ENCODE measurements around the gene PLIN4.
A peak's percentile ranks its signal among the peaks of the same experiment; 100 is the strongest.
"Not testable (repeated sequence)": the region's sequence is repeated elsewhere in the genome, so short reads cannot be mapped to it uniquely, and the experiment has no call there.

Gene PLIN4, protein sequence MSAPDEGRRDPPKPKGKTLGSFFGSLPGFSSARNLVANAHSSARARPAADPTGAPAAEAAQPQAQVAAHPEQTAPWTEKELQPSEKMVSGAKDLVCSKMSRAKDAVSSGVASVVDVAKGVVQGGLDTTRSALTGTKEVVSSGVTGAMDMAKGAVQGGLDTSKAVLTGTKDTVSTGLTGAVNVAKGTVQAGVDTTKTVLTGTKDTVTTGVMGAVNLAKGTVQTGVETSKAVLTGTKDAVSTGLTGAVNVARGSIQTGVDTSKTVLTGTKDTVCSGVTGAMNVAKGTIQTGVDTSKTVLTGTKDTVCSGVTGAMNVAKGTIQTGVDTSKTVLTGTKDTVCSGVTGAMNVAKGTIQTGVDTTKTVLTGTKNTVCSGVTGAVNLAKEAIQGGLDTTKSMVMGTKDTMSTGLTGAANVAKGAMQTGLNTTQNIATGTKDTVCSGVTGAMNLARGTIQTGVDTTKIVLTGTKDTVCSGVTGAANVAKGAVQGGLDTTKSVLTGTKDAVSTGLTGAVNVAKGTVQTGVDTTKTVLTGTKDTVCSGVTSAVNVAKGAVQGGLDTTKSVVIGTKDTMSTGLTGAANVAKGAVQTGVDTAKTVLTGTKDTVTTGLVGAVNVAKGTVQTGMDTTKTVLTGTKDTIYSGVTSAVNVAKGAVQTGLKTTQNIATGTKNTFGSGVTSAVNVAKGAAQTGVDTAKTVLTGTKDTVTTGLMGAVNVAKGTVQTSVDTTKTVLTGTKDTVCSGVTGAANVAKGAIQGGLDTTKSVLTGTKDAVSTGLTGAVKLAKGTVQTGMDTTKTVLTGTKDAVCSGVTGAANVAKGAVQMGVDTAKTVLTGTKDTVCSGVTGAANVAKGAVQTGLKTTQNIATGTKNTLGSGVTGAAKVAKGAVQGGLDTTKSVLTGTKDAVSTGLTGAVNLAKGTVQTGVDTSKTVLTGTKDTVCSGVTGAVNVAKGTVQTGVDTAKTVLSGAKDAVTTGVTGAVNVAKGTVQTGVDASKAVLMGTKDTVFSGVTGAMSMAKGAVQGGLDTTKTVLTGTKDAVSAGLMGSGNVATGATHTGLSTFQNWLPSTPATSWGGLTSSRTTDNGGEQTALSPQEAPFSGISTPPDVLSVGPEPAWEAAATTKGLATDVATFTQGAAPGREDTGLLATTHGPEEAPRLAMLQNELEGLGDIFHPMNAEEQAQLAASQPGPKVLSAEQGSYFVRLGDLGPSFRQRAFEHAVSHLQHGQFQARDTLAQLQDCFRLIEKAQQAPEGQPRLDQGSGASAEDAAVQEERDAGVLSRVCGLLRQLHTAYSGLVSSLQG (N-terminal part only)

GRCh38 chr19:4518345-4519171, at the start of gene PLIN4:
Gene PLIN4, minus strand, starts transcription at chr19:4518486. Its CDS starts 214 bp downstream, at chr19:4518272.
- H3K4me3 Mint-ChIP-seq = no peak within 1 kb of the TSS
- DNase-seq = no peak
- peak within 1 kb of the TSS; percentile 4 for H3K27ac Mint-ChIP-seq
- H3K9me3 Mint-ChIP-seq = no peaks in the 10 kb centered on the region
- ATAC-seq (replicated peaks) = peak in 1 of 2 donors; percentile 5
- H3K36me3 Mint-ChIP-seq = no peaks in the 10 kb centered on the region
- no peaks in the 10 kb centered on the region for H3K4me1 Mint-ChIP-seq
- H3K27me3 Mint-ChIP-seq = peaks cover 5 to 15% of the 10 kb centered on the region in 2 donors

- H3K27ac Mint-ChIP-seq = no peak overlapping the region
- no peaks in the 10 kb centered on the region for H3K36me3 Mint-ChIP-seq
- ATAC-seq (replicated peaks) = peak; percentile 63 to 67
- H3K9me3 Mint-ChIP-seq = no peaks in the 10 kb centered on the region
- no peak overlapping the region for H3K4me3 Mint-ChIP-seq
- peaks cover 13 to 21% of the 10 kb centered on the region in 2 donors for H3K27me3 Mint-ChIP-seq
- no peak for DNase-seq
- H3K4me1 Mint-ChIP-seq = peaks cover 6 to 14% of the 10 kb centered on the region in 2 donors
Observed at GRCh38 chr19:4567584-4568071, 49.3 kb upstream of the PLIN4 start.

DNA sequence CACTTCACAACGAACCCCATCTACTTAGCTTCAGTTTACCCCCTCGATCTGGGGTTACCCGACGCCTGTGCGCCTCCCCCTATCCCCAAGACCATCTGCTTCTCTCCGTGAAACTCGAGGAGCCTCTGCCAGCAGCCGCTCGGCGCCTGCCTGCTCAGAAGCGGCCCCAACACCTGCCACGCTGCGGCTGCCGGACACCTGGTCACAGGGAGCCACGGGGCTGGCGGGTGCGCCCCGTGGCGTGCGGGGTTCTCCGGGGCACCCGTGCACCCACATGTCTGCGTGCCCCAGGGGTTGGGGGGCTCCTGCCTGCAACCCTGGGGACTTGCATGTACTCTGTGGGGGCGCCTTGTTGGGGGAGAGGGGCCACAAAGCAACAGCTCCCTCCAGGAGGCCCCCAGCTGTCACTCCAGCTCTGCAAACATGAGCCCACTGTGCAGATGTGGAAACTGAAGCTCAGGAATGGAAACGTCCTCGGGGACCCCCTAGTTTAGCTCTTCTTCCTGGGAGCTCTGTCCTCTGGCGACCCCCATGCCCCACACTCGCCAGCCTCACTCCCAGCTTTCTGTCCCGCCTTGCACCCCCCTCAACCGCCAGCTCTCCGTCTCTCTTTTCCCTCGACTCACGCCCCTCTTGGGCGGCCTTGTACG, 48.2 kb upstream of the PLIN4 start:
- Mint-ChIP-seq H3K36me3 (no peaks in the 10 kb centered on the region), H3K27ac (no peak overlapping the region), H3K4me1 (peaks cover 9 to 19% of the 10 kb centered on the region in 2 donors), H3K4me3 (no peak overlapping the region), H3K9me3 (no peaks in the 10 kb centered on the region), H3K27me3 (peaks cover 13 to 21% of the 10 kb centered on the region in 2 donors)
- ATAC-seq (replicated peaks) (no peak), DNase-seq (no peak)

DNA sequence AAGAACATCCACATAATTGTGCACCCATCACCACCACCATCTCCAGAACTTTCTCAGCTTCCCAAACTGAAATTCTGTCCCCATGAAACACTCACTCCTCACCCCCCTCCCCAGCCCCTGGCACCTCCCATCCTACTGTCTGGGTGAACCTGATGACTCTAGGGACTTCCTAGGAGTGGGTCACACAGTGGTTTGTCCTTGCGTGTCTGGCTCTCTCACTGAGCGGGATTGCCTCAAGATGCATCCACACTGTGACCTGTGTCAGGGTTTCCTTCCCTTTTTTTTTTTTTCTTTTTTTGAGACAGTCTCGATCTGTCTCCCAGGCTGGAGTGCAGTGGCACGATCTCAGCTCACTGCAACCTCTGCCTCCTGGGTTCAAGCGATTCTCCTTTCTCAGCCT, 45.3 kb upstream of the PLIN4 start:
- peak; percentile 57 to 59 for ATAC-seq (replicated peaks)
- H3K27ac Mint-ChIP-seq, DNase-seq, H3K9me3 Mint-ChIP-seq, H3K4me3 Mint-ChIP-seq, H3K36me3 Mint-ChIP-seq: not testable (repeated sequence)
- H3K27me3 Mint-ChIP-seq = peaks cover 13 to 16% of the 10 kb centered on the region in 2 donors
- peaks cover 11 to 19% of the 10 kb centered on the region in 2 donors for H3K4me1 Mint-ChIP-seq

DNA sequence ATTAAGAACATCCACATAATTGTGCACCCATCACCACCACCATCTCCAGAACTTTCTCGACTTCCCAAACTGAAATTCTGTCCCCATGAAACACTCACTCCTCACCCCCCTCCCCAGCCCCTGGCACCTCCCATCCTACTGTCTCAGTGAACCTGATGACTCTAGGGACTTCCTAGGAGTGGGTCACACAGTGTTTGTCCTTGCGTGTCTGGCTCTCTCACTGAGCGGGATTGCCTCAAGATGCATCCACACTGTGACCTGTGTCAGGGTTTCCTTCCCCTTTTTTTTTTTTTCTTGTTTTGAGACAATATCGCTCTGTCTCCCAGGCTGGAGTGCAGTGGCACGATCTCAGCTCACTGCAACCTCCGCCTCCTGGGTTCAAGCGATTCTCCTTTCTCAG, 43.8 kb upstream of the PLIN4 start:
- peak; percentile 84 to 92 for ATAC-seq (replicated peaks)
- H3K9me3 Mint-ChIP-seq, DNase-seq, H3K27ac Mint-ChIP-seq, H3K4me3 Mint-ChIP-seq, H3K36me3 Mint-ChIP-seq: not testable (repeated sequence)
- Mint-ChIP-seq H3K27me3 (peaks cover 11 to 16% of the 10 kb centered on the region in 2 donors), H3K4me1 (peaks cover 8 to 10% of the 10 kb centered on the region in 2 donors)

DNA sequence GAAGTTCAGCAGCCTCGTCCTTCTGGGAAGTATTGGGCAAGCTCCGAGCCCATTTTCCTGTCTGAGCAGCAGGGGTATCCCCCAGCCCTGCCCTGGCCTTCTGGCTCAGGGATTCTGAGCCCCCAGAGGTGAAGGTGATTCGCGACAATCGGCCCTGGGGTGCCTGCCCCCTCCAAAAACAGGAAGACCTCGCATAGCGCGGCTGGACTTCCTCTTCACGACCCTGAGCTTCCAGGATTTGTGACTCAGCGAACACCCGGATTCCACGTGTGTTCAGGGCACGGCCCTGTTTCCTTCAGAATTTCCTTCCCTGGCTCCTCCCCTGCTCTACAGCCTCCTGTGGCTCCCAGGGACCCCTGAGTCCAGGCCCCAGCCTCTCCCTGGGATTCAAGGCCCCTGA, 41.3 kb upstream of the PLIN4 start, which contains the start of gene SEMA6B:
Gene SEMA6B (minus strand): TSS at position 116 of the 400 bp plus-strand sequence. CDS start 1,227 bp downstream, outside the sequence.
- Mint-ChIP-seq H3K9me3 (no peaks in the 10 kb centered on the region), H3K36me3 (peaks cover 0 to 3% of the 10 kb centered on the region in 2 donors), H3K27me3 (peaks cover 12 to 19% of the 10 kb centered on the region in 2 donors), H3K4me3 (peak within 1 kb of the TSS in 1 of 2 donors; percentile 36), H3K4me1 (peaks cover 8 to 10% of the 10 kb centered on the region in 2 donors), H3K27ac (no peak within 1 kb of the TSS)
- DNase-seq (no peak), ATAC-seq (replicated peaks) (no peak)

DNA sequence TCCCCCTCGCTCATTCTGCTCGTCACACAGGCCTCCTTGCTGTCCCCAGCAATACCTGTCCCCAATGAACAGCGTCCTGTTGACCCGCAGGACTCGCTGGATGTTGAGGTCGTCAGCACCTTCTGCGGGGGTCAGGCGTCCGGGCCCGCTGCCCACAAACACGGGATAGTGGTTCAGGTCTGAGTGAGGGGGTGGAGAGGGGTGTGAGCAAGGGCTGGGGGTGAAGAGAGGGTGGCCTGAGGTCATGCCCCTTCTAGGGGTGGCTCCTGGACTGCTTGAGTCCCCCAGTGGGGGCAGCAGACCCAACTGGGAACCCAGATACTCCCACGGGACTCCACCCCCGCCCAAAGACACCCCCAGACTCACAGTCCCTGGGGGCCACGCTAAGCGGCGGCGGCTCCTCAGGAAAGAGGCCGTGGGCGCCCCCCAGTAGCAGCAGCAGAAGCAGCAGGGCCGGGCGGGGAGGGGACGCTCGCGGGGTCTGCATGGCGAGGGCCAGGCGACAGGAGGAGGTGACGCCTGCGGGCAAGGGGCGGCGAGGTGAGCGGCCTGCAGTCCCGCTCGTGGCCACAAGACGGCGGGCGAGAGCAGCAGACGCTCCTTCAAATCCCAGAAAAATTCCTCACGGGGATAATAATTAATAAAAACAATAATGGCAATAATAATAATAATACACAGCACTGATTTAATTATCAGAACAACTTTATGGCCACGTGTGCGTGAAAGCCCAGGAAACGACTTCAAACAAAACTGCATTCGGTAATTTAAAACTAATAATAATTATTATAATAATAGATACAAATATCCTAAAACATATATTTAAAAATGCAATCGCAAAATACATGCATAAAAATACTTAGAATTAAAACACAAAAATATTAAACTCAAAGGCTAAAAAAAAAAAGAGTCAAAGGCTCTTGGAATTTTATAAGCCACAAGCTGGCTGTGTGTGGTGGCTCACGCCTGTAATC, 40.0 kb upstream of the PLIN4 start:
- Mint-ChIP-seq H3K36me3 (peaks cover 0 to 3% of the 10 kb centered on the region in 2 donors), H3K4me3 (no peak overlapping the region), H3K27ac (no peak overlapping the region), H3K4me1 (peaks cover 5 to 8% of the 10 kb centered on the region in 2 donors), H3K27me3 (peaks cover 18 to 28% of the 10 kb centered on the region in 2 donors), H3K9me3 (peaks cover 0 to 2% of the 10 kb centered on the region in 2 donors)
- ATAC-seq (replicated peaks) (no peak), DNase-seq (no peak)

GRCh38 chr19:4557144-4557970, 39.1 kb upstream of the PLIN4 start:
- peaks cover 4% of the 10 kb centered on the region in 2 donors for H3K9me3 Mint-ChIP-seq

DNA sequence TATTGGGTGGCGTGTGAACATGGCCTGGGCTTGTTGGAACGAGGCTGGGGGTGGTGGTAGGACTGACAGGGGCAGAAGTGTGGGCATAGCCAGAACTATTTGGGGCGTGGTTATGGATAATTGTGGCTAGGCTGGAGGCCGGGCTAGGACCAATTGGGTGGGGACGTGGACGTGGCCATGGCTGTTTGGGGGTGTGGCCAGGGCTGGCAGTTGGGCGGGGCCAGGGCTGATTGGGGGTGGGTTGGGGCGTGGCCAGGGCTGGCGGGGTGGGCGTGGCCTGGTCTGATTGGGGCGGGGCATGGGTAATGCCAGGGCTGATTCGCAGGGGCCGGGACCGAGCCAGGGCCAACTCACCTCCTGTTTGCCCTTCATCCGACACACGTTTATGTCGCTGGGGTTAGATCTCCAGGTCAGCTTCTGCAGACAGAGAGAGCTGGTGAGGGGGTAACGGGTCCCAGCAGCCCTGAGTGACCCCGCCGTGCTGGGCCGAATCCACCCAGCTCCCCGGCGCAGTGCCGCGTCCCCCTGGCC, 38.4 kb upstream of the PLIN4 start:
- H3K4me1 Mint-ChIP-seq = peaks cover 0 to 6% of the 10 kb centered on the region in 2 donors
- H3K4me3 Mint-ChIP-seq = no peak overlapping the region
- ATAC-seq (replicated peaks) (no peak), DNase-seq (no peak)
- peaks cover 30 to 41% of the 10 kb centered on the region in 2 donors for H3K27me3 Mint-ChIP-seq
- peaks cover 0 to 3% of the 10 kb centered on the region in 2 donors for H3K36me3 Mint-ChIP-seq
- H3K9me3 Mint-ChIP-seq = peaks cover 4 to 6% of the 10 kb centered on the region in 2 donors
- H3K27ac Mint-ChIP-seq = no peak overlapping the region

More at GRCh38 chr19:4557144-4557970, 39.1 kb upstream of the PLIN4 start:
- no peak overlapping the region for H3K27ac Mint-ChIP-seq
- peaks cover 0 to 3% of the 10 kb centered on the region in 2 donors for H3K36me3 Mint-ChIP-seq
- ATAC-seq (replicated peaks) (no peak), DNase-seq (no peak)
- peaks cover 5 to 8% of the 10 kb centered on the region in 2 donors for H3K4me1 Mint-ChIP-seq
- H3K4me3 Mint-ChIP-seq = no peak overlapping the region
- H3K27me3 Mint-ChIP-seq = peaks cover 24 to 35% of the 10 kb centered on the region in 2 donors

DNA sequence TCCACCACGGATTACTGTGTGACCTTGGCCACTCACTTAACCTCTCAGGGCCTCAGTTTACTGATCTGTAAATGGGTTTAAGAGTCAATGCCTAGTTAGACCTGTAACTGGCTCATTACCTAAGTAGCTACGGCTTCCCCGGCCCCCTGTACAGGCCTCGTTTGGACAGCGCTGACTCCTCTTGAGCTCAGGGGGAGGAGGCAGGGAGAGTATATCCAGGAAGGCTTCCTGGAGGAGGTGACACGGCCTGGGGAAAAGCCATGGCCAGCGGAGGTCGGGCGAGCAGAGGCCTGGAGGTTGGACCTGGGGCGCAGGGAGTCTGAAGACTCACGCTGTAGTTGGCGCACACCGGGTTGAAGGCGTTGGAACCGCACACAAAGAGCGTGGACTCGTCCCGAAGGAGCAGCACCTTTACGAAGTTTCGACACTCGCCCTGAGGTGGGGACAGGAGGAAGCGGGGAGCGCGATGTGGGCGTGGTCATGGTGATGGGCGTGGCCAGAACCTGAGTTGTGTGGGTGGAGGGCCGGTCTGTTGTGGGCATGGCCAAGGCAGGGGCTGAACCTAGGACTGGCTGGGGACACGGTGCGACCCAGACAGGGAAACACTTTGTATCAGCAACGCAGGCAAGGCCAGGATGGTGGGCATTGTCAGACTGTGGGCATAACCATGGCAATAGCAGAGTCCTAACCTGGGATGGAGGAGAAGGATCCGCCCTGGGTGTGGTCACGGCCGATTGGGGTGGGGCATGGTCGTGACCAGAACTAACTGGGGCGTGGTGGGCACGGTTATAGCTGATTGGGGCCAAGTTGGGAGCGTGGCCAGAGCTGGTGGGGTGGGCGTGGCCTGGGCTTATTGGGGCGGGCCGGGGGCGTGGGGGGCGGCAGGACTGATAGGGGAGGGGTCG, 37.6 kb upstream of the PLIN4 start:
- Mint-ChIP-seq H3K27me3 (peaks cover 30 to 43% of the 10 kb centered on the region in 2 donors), H3K27ac (no peak overlapping the region), H3K36me3 (peaks cover 0 to 3% of the 10 kb centered on the region in 2 donors), H3K9me3 (peaks cover 4 to 6% of the 10 kb centered on the region in 2 donors), H3K4me3 (no peak overlapping the region), H3K4me1 (peaks cover 0 to 6% of the 10 kb centered on the region in 2 donors)
- ATAC-seq (replicated peaks) (no peak), DNase-seq (no peak)
